HG02840 (cell line): ENCODE measurements around the gene PIPOX.

ENCODE experiments used
- ATAC-seq: cut with Tn5 transposase; IDR thresholded peaks from one replicate; pipeline ENCODE4 v1.9.1; 2021; ENCODE audit warnings: mild to moderate bottlenecking, moderate library complexity, moderate number of reproducible peaks; ENCODE audit not compliant: unreplicated experiment, low FRiP score

PIPOX gene, protein sequence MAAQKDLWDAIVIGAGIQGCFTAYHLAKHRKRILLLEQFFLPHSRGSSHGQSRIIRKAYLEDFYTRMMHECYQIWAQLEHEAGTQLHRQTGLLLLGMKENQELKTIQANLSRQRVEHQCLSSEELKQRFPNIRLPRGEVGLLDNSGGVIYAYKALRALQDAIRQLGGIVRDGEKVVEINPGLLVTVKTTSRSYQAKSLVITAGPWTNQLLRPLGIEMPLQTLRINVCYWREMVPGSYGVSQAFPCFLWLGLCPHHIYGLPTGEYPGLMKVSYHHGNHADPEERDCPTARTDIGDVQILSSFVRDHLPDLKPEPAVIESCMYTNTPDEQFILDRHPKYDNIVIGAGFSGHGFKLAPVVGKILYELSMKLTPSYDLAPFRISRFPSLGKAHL

GRCh38 chr17:29042679-29043538 is at the start of gene PIPOX:
TSS of gene PIPOX (plus strand) at chr17:29043141. CDS start at chr17:29043226, 85 bp downstream.
- no peak for ATAC-seq

GRCh38 chr17:28993645-28994426 is 49.1 kb upstream of the PIPOX start:
- no peak for ATAC-seq

GRCh38 chr17:28996554-28997096 is 46.3 kb upstream of the PIPOX start:
- no peak for ATAC-seq

DNA sequence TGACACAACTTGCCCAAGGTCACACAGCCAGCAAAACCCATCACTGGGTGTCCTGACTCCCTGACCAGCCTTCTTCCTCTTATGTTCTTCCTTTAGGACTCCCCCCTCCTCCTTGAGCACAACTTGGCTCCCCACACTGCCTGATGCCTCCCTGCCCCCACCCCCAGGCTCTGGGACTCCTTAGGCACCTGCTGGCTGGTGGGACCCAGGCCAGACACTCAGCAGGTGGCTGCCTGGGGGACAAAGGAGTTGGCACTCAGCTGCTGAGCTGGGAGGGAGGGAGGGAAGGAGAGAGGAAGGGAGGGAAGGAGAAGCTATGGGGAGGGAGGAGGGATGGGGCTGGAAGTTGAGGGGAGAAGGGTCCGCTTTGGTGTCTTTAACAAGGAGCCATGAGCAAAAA is 45.1 kb upstream of the PIPOX start:
- no peak for ATAC-seq

GRCh38 chr17:28999206-28999605 is 43.7 kb upstream of the PIPOX start:
- no peak for ATAC-seq

DNA sequence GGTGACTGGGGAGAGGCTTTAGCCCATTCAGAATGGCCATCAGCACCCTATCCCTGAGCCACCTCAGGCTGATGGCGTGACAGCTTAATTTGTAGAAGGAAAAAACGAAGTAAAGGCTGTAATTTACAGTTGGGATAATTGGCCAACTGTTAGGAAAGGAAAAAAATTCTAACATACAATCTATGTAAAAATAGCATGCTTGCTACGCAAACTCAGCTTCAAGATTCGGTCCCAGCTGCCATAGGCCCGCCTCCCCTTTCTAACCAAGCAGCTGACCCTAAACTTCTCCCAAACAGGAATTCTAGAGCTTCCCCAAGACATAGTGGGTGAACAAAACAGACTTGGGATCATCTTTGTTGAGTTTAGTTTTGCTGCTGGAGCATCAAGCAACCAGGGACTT is 42.0 kb upstream of the PIPOX start:
- ATAC-seq = no peak

GRCh38 chr17:29002811-29003210 is 40.1 kb upstream of the PIPOX start:
- ATAC-seq = no peak

- ATAC-seq = no peak
Measured at GRCh38 chr17:29003289-29003688, 39.7 kb upstream of the PIPOX start.

- no peak for ATAC-seq
Measured at GRCh38 chr17:29004081-29004692, 38.8 kb upstream of the PIPOX start.

GRCh38 chr17:29005936-29006511 is 36.9 kb upstream of the PIPOX start, which contains the start of gene SEZ6:
TSS of gene SEZ6 (minus strand) at chr17:29006033. CDS start at chr17:29005869, 164 bp downstream.
- ATAC-seq = no peak

- no peak for ATAC-seq
Measured at GRCh38 chr17:29007456-29007855, 35.5 kb upstream of the PIPOX start.

DNA sequence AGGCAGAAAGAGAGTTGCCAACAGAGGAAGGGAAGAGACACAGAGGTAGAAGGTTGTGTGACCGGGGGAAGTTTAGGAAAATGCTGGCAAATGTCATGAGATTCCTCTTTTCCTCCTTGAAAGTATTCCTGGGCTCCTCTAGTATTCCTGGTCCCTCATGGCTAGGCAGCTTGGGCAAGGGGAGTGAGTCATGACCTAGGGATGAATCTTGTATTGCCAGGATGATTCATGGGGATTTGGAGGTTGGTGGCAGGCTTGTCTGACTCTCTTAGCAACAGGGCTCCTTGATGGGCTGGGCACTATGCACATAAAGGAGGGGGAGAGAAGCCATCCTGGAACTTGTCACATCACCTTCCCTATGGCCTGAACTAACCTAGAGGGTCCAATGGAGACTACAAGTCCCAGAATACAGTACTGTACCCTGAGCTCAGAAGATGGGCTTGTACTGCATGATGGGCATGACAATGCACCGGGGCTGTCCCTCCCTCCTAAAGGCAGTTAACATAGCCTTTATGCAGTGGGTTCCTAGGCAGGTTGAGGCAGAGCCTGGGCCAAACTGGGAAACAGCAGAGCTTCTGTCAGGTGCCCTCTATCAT is 35.0 kb upstream of the PIPOX start:
- ATAC-seq = no peak

DNA sequence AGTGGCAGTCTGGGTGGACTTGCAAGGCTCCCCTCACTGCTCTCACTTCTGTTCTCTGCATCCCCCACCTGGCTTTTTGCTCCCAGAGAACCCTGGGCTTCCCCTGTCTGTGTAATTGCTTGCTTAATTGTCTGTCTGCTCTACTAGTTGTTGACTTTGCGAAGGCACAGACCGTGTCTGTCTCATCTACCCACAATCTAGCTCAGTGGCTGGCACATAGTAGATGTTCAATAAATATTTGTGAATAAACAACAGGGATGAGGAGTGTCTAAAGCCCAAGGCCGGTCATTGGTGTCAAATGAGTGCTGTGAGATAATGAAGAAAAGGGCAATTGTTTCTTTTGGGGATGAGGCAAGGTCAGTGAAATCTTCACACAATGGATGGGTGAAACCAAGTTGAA is 34.4 kb upstream of the PIPOX start:
- ATAC-seq = no peak

DNA sequence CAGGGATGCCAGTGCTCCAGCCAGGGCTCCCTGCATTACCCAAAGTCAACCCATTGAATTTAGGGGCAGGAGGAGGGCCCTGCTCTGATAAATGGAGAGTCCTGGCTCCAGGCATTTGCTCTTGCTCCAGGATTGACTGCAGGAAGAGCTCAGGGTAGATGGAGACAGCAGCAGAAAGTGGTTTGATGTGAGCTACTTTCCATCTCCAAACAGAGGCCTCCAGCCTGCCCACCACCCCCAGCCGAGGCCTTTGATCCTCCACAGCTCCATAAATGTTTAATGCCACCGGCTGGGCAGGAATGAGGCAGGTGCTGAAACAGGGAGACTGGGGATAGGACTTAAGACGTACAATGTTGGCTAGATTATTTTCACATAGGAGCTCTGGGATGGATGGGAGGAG is 32.8 kb upstream of the PIPOX start:
- ATAC-seq = no peak

GRCh38 chr17:29010586-29010985 is 32.4 kb upstream of the PIPOX start:
- ATAC-seq = no peak

DNA sequence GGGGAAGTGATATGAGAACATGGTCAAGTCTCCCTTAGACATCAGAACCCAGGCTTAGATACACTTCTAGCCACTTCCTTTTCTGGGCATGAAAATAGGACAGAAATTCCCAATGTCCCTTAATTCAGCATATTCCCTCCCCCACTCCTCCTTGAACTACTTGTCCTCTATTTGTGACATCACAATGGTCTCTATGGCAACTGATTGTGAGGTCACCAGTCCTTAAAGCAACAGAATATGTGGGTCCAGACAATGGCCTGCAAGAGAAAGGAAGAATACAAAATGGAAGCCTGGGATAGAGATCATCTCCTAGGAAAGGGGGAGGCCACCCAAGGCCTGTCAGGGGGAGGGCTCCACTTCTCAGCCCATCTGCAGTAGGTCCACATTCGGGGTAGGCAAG is 30.4 kb upstream of the PIPOX start:
- no peak for ATAC-seq

DNA sequence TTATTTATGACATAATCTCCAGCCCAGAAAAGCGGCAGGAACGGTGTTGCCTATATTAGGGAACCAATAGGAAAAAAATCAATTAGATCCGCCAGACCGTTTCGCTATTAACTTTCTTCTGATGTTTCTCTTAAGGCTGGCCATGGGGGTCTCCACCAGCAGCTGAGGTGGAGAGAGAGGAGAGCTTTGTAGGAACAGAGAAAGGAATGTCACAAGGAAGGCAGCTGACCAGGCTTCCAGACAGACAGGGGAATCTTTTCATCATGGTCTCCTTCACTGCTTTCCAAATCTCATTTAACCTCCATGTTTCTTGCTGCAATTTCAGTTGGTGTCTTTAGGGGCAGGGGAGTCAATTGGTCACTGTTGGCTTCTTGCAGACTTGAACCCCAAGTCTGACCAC is 28.2 kb upstream of the PIPOX start:
- ATAC-seq = no peak

GRCh38 chr17:29016345-29017210 is 26.4 kb upstream of the PIPOX start:
- no peak for ATAC-seq
